Dermis blood vessel endothelial cell (primary cell): ENCODE data around the gene RNF130. TPM values are rescaled to one million over a fixed set of nuclear protein-coding genes. Genes with fewer than 3 reads are reported as not detected.
"Not testable (repeated sequence)": the region's sequence is repeated elsewhere in the genome, so short reads cannot be mapped to it uniquely, and the experiment has no call there.

Experiments used
- DNase-seq: peaks from one replicate; pipeline ENCODE4 v3.0.0; 2010
- total RNA-seq: library from RNA; depleted of rRNA; stranded (reverse); fragments of >200 nt; gene quantifications from 2 replicates; pipeline ENCODE4 v1.2.3, GENCODE V29; 2014

Gene RNF130
- total RNA-seq, 1 donor from 2014 or later = 69.4 TPM

DNA sequence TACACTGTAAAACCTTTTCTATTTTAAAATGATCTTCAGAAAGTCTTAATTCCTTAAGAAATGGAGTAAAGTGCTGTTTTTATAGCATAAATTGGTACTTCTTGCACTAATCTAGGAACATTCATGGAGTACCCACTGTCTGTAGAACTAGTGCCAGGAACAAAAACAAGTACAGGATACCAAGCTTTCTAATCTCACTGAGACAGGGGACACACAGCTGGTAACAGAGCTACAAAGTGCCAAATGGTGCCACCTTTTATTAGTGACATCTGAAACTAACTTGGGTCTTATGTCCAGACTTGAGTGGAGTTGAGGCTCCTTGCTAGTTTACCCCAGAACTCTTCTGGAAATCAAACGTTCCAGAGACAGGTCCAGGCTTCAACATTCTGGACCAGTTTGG lies 57.9 kb downstream of the RNF130 start:
- no peak for DNase-seq

DNA sequence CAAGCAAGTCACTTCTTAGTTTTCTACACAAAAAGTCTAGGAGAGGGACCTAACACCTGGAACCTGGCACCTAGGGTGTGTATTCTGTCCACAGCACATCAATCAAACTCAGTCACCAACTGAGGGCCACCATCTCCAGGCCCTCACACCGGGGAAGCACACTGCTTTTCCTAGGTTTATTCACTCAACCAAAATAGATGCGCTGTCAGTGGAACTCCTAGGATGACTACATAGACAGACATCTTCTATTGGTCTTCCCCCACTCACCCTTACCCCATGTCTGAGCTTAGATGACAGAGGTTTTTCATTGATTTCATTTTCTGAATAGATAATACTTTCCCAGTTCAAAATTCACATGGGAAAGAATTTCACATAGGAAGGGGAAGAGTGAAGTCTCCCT lies 59.2 kb downstream of the RNF130 start:
- DNase-seq = no peak

DNA sequence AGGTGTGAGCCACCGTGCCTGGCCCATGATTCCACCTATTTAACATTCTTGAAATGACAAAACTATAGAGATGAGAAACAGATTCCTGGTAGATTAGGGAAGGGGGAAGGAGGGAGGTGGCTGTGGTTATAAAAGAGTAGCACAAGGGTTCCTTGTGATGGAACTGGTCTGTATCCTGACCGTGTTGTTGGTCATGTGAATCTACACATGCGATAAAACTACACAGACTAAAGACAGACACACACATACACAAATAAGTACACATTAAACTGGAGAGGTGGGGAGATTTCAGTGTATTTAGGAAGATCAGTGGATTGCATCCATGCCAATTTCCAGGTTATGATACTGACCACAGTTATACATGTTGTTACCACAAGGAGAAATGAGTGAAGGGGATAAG lies 60.9 kb downstream of the RNF130 start:
- DNase-seq = no peak

DNA sequence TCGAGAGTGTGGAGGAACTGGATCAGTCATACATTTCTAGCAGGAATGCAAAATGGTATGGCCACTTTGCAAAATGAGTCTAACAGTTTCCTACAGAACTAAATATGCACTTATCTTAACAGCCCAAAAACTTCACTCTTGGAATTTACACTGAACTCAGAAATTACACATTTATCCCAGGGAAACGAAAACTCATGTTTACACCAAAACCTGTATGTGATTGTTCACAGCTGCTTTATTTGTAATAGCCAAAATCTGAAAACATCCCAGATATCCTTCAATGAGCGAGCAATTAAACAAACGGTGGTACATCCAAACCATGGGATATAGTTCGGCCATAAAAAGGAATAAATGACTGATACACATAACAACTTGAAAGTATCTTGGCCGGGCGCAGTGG lies 62.0 kb downstream of the RNF130 start:
- no peak for DNase-seq

DNA sequence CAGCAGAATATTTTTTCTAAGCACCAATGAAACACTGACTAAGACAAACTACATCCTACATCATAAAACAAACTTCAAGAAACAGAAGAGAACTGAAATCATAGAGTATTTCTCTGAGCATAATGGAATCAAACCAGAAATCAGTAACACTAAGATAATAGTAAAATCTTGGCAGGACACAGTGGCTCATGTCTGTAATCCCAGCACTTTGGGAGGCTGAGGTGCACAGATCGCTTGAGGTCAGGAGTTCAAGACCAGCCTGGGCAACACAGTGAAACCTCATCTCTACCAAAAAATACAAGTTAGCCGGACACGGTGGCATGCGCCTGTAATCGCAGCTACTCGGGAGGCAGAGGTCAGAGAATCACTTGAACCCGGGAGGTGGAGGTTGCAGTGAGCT lies 63.1 kb downstream of the RNF130 start:
- no peak for DNase-seq

DNA sequence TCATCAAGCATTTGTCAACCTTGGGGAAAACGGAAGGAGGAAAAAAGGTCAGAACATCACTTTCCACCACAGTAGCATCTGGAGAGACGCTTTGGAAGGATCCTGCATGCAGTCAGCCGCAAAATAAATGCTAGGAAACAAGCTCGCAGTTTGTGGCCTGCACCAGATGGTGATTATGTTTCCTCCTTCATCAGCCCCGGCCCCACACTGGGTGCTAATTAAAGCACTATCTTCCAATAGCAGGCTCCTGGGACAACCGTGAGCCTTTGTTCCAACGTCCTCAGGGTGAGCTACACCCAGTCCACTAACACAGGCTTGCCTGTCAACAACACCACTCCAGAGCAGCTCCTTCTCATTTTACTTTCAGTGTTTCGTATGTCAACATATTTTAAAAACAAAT lies 64.0 kb downstream of the RNF130 start:
- DNase-seq = no peak

DNA sequence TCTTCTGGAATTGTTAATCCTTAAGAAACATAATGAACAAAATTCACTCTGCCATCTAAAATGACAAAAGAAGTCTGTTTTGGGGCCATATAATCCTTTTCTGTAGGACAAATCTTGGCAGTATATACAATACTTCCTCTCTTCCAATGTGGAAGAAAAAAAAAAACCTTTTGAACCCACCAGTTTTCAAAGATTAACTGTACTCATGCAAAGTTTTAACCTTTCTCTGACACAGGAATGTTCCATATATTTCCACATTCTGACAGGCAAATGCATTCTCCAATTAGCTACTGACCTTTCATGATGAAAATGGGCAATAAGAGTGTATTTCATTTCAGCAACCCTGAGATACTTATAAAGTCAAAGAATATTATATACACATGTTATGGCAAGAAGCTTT lies 65.4 kb downstream of the RNF130 start:
- DNase-seq = no peak

DNA sequence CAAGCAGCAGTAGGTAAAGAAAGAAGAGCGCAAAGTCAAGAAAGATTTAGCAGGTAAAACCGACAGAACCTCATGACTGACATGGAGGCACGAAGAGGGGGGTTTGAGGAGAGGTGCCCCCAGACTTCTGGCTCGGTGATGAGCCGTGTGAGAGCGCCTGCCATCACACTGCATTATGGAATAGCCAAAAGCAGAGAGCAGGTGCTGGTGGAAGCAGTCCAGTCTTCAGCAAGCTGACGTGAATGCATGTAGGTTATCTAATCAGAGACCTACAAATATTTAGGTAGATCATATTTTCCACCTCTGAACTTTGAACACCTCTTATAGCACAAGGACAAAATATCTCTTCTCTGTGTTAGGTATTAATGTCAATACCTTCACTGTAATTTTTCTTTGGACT lies 68.4 kb downstream of the RNF130 start:
- DNase-seq = no peak

DNA sequence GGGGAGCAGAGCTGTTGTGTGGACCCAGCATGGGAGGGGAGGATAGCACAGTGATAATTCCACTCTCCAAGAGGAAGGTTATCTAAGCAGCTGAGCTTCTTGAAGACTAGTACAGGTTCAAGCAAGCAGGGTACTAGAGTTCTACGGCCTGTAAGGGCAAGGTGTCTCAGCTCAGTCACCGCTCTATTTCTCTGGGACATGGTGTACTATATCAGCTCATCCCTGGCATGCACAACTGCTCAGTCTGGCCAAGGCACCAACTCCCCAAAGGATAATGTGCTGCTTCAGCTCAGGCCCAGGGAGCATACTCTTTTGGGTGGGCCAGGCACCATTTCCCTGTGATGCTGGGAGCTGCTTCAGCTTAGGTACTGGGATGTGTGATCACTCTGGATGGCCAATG lies 69.8 kb downstream of the RNF130 start:
- DNase-seq = no peak

DNA sequence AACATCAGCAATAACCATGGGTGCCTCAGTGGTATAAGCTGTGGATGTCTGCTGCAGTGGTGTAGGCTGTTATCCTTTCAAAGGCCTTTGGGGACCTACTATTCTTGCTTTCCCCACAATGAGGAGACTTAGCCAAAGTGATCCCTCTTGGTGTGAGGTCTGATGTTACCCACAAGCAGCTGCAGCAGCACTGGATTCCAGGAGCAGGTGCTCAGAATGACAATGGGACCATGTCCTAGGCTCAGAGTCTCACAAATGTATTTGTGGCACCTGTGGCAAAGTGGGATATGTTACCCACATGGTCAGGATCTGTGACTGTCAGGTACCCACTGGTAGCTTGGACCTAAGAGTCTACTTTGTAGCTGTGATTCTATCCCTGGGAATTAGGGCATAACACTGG lies 70.4 kb downstream of the RNF130 start:
- DNase-seq = no peak

DNA sequence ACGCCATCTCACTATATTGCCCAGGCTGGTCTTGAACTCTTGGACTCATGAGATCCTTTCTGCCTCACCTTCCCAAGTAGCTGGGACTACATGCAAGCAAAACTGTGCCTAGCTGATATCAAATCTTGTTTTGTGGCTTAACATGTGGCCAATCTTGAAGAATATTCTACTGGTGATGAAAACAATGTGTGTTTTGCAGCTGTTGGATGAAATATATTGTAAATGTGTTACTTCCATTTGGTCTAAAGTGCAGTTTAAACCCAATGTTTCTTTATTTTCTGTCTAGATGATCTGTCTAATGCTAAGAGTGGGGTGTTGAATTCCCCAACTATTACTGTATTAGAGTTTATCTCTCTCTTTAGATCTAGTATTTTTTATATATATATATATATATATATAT lies 73.1 kb downstream of the RNF130 start:
- no peak for DNase-seq

DNA sequence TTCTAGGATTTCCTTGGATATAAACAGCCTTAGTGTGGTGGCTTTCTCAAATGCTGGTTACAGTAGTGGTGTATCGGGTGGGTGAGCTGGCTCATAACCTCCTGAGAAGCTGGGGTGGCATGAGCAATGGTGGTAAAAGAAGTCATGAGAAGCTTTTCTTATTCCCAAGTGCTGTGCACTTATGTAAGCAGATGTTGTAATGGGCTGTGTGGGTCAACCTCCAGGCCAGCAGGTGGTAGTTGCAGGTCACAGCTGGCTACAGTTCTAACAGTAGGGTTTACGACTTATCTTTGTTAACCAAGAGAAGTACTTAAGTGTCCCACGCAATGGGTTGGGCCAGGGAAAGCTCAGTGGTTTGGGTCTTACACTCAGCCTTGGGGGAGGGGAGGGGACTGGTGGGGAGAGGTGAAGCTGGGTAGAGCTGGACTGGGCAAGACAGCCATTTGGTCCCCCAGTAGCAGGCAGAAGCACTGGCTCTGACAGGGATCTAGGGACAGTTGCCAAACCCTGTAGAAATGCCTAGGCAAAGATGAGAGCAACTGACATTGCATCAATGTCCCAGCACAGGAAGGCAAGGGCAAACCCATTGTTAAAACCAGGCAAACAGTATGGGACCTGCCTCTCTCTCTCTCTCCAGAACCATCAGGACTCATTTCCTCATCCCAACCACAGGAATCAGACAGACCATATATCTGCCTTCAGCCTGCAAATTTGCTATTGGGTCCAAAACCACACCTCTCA lies 76.8 kb downstream of the RNF130 start:
- DNase-seq = no peak

DNA sequence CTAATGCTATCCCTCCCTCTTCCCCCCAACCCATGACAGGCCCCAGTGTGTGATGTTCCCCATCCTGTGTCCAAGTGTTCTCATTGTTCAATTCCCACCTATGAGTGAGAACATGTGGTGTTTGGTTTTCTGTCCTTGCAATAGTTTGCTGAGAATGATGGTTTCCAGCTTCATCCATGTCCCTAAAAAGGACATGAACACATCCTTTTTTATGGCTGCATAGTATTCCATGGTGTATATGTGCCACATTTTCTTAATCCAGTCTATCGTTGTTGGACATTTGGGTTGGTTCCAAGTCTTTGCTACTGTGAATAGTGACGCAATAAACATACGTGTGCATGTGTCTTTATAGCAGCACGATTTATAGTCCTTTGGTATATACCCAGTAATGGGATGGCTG lies 78.7 kb downstream of the RNF130 start:
- not testable (repeated sequence) for DNase-seq

DNA sequence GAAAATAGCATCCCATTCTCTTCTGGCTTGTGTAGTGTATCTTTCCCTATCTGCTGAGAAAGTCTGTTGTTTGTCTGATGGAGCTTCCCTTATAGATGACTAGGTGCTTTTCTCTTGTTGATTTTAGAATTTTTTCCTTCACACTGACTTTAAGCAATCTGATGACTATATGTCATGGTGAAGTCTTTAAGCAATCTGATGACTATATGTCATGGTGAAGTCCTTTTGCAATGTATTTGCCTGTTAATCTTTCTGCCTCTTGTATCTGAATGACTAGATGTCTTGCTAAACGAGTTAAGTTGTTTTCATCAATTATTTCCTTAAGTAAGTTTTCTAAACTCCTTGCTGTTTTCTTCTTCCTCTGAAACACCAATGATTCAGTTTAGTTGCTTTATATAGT lies 80.5 kb downstream of the RNF130 start:
- no peak for DNase-seq

DNA sequence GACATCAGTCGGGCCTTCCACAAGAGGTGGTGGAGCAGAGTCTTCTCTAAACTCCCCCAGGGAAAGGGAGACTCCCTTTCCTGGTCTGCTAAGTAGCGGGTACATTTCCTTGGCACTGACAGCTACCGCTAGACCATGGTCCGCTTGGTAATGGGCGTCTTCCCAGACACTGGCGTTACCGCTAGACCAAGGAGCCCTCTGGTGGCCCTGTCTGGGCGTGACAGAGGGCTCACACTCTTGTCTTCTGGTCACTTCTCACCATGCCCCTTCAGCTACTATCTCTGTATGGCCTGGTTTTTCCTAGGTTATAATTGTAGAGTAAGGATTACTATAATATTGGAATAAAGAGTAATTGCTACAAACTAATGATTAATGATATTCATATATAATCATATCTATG lies 81.0 kb downstream of the RNF130 start:
- not testable (repeated sequence) for DNase-seq

DNA sequence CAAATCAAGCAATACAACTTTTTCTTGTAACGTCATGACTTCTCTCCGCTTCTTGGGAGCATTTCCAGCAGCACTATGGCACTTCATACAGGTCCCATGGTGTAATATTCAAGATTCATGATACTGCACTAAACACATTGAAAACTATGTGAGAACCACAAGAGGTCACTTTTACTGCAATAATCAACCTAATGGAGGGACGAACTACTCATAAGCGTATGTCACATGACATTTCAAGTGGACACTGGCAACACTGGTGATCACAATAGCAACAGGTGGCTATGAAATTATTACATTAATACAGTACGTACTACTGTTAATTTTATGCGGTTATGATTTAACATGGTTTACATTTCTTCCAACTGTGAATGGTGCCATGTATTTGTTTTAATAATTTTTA lies 85.2 kb downstream of the RNF130 start:
- DNase-seq = peak; percentile 53

DNA sequence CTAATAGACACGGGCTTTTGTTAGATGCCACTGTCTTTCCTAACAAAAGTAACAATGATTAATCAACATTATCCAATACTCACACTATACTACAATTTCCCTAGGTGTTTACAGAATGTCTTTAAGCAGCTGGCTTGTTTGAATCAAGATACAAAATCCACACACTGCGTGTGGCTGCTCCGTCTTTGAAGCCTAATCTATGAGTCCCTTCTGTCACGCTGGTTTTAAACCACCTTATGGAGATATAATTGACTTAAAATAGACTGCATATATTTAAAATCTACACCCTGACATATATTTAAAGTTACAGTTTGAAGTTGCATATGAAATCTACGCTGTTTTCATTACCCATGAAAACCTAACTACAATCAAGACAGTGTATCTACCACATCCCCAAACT lies 89.9 kb downstream of the RNF130 start:
- no peak for DNase-seq

DNA sequence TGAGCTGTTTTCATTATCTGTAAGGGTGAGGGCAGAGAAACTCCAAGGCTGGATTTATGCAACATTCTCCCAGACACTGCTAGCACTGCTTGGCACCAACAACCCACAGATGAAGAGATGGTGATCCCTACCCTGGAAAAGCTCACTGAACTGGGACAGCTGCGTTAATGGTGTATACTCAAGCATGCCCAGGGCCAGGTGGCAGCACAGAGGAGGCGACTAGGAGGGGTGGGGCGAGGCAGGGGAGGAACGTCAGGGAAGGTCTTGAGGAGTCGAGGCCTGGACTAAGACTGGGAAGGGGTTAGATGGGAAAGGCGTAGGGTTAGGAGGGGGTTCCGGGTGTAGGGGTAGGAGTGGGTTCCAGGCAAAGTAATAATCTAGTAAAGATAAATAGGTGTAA lies 90.8 kb downstream of the RNF130 start:
- DNase-seq = no peak

DNA sequence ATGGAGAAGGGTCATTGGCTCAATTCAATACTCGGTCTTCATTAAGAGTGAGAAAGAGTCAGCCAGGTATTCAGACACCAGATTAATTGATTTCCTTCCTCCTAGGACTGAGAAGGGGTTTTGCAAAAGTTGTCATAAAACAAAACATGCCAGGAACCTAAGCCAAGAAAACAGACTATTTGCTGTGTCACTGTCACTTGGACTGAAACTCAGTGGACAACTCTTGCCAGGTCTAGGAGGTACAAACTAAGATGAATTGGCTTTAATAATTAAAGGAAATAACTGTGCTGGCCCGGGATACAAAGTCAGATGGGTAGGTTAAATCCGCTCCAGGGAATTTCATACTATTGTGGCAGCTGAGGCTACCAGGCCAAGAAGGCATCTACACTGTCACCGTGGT lies 92.8 kb downstream of the RNF130 start:
- DNase-seq = no peak

DNA sequence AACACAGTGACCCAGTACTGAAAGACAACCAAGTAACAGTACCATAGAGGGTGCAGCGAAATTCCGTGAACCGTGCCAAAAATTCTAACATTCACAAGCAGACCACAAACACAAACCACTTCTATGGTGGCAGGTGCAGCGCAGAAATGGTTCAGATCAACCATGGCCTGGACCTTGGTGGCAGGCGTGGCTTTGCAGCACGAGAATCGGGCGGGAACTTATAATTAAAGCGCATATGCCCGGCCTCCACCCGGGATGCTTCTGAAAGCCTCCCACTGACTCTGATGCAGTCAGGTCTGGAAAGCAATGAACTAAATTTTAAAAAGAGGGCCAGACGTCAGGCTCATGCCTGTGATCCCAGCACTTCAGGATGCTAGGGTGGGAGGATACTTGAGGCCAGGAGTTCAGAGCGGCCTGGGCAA lies 95.8 kb downstream of the RNF130 start:
- no peak for DNase-seq

DNA sequence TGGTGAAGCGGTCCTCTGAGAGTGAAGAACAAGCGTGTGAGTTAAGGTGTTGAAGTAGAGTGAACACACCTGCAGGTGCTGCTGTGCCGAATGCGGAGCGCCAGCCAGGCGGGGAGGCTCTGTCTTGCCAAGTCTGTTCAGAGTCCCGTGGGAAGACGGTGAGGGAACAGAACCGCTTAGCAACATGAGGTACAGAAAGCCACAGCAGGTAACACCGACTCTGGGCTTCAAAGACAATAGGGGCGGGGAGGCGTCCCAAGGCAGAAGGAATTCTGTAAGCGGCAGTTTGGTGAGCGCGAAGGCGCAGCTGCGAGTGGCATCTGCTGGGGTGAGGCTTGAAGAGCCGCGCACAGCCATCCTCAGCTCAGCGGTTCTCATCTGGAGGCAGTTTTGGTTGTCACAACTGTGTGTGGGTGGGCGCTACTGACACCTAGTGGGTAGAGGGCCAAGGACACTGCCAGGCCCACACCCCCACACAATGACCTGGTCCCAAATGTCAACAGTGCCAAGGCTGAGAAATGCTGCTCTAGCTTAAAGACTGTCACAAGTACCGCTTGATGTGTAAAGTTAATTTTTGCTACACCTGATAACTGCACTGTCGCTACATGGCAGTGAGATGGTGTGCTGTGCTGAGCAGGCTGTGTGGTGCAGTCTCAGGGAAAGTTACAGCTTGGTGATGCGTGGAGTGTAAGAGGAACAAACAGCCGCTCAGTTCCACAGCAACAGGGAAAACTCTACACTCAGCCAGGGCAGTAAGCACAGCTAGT lies 96.4 kb downstream of the RNF130 start:
- DNase-seq = peak; percentile 54

DNA sequence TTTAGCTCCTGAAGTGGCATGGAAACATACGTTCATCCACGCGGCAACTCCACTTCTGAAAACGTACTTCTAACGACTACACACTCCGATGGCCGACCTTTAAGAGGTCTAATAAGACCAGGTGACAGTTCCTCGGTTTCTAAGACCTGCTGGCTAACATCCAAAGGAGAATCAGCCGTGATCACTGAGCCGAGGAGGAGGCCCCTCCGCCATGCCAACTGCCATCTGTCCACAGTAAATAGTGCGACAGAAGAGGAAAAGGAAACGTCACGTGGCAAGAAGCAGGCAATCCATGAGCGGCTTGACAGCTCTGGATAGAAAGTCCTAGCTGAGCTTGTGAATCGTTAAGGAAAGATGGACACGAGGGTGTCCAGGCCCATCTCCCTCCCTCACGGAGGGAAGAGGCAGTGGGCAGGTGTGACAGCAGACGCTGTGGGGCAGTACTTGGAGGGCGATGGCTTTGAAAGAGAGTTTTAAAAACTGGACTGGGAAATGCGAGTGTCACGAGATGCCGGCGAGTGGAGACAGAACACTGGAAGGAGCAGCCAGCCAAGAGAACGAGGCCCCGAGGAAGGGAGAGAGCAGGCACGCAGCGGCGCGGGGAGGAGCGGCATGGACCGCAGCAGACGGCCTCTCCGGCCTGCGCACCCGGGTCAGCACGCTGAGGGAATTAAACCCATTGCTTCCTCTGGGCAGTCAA lies 97.2 kb downstream of the RNF130 start:
- DNase-seq = no peak

DNA sequence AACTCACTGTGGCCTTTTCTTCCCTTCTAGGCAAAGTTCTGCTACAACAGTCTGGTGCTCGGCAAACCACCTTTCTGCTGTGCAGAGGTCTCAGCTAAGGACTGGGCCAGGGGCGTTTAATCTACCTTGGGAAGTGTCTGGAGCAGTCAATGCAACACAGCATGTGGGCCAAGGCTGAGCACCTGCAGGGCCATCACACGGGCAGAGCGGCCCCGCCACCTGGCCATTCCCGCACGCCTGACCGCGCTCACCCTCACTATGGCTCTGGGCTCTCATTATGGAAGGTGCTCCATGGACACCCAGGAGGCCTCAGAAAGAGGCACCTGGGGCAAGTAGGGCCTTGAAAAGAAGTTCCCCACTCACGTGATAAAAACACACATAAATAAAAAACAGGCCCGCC lies 98.2 kb downstream of the RNF130 start:
- DNase-seq = no peak

DNA sequence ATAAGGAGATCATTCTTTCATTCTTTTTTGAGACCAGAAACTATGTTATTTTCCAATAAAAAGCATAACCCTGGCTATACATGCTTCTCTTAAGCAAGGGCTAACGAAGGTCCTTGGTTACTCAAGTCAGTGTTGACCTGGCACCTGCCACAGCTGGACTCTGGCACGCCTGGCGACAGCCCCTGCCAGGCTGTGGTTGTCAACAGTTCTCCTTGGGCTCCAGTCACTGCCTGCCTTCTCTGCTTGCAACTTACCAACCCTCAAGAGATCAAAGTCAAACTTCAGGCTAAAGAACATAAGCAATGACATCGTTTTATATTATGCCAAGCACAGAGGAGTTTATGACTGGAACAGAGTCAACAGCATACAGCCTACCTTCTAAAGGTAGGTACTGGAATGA lies 102.4 kb downstream of the RNF130 start:
- DNase-seq = no peak
